K562 (cell line): ENCODE measurements around the gene HNRNPM. TPM values are rescaled to one million over a fixed set of nuclear protein-coding genes. Genes with fewer than 3 reads are reported as not detected.
A peak's percentile ranks its signal among the peaks of the same experiment; 100 is the strongest.

Experiments used
- ATF3 ChIP-seq, 2 experiments: fragments of 450-650 bp in 1 of 2; sonication (generic) in 1 of 2; formaldehyde crosslinking in 1 of 2; IDR thresholded peaks in 1 of 2; conservative IDR thresholded peaks in 1 of 2; 2 replicates each; pipeline versions ENCODE4 v1.6.1 to v1.8.1; 2016 to 2023; ENCODE audit warnings: mild to moderate bottlenecking in 2 of 2, moderate library complexity in 2 of 2, inconsistent platforms in 1 of 2, missing genetic modification reagents in 1 of 2
- CBX1 ChIP-seq: sonication (generic); IDR thresholded peaks from 2 replicates; pipeline ENCODE4 v1.6.1; 2016; ENCODE audit warnings: antibody characterized with exemption, low read depth, mild to moderate bottlenecking
- DIDO1 ChIP-seq: fragments of 450-650 bp; IDR thresholded peaks from 2 replicates; pipeline ENCODE4 v1.6.1; 2016; ENCODE audit warnings: low read depth, missing biosample characterization, missing genetic modification characterization
- FOXJ3 ChIP-seq: sonication (generic); formaldehyde crosslinking; IDR thresholded peaks from 2 replicates; pipeline ENCODE4 v1.4.0; 2020; ENCODE audit warnings: mild to moderate bottlenecking, missing genetic modification reagents
- HDAC1 ChIP-seq, 2 experiments: fragments of 450-650 bp; IDR thresholded peaks; 2 replicates each; pipeline ENCODE4 v1.6.1; 2016 to 2017; ENCODE audit warnings: inconsistent platforms in 1 of 2, mild to moderate bottlenecking in 1 of 2, moderate library complexity in 1 of 2
- KAT7 ChIP-seq: sonication (generic); formaldehyde crosslinking; IDR thresholded peaks from 2 replicates; pipeline ENCODE4 v1.8.0; 2022; ENCODE audit warnings: missing genetic modification reagents, mild to moderate bottlenecking, borderline replicate concordance
- MTA2 ChIP-seq: fragments of 450-650 bp; IDR thresholded peaks from 2 replicates; pipeline ENCODE4 v1.6.1; 2016; ENCODE audit warnings: low read depth
- PCBP1 ChIP-seq: fragments of 200-400 bp; formaldehyde crosslinking; IDR thresholded peaks from 2 replicates; pipeline ENCODE4 v1.6.1; 2018; ENCODE audit warnings: mild to moderate bottlenecking, low read depth, low read length; ENCODE audit not compliant: poor library complexity, severe bottlenecking
- RBBP5 ChIP-seq: fragments of 200-600 bp; sonication (generic); IDR thresholded peaks from 2 replicates; pipeline ENCODE4 v1.6.1; 2012; ENCODE audit warnings: borderline replicate concordance, mild to moderate bottlenecking, low read length, control low read depth, inconsistent platforms; ENCODE audit not compliant: insufficient read depth, poor library complexity, severe bottlenecking
- SMARCC2 ChIP-seq: fragments of 450-650 bp; IDR thresholded peaks from 2 replicates; pipeline ENCODE4 v1.6.1; 2017; ENCODE audit warnings: antibody characterized with exemption, moderate library complexity, mild to moderate bottlenecking, low read depth
- SNRNP70 ChIP-seq: fragments of 200-400 bp; formaldehyde crosslinking; optimal IDR thresholded peaks from 2 replicates; pipeline ENCODE3; 2017; ENCODE audit warnings: low read depth, low read length
- SP2 ChIP-seq: IDR thresholded peaks from 2 replicates; pipeline ENCODE4 v1.6.1; 2011; ENCODE audit warnings: mild to moderate bottlenecking, low read depth, low read length, moderate library complexity; ENCODE audit not compliant: poor library complexity, severe bottlenecking; ENCODE audit errors: extremely low read depth
- ZFP36 ChIP-seq: fragments of 150-350 bp; IDR thresholded peaks from 2 replicates; pipeline ENCODE4 v1.6.1; 2018; ENCODE audit warnings: low read length, low read depth; ENCODE audit not compliant: partially characterized antibody
- ZMIZ1 ChIP-seq, 2 experiments: fragments of 150-350 bp in 1 of 2; IDR thresholded peaks; 2 replicates each; pipeline ENCODE4 v1.6.1; 2012 to 2016; ENCODE audit warnings: low read depth in 2 of 2, low read length in 2 of 2, mild to moderate bottlenecking in 1 of 2, moderate library complexity in 1 of 2
- ZNF146 ChIP-seq: IDR thresholded peaks from one replicate; pipeline ENCODE4 v1.6.1; 2018; ENCODE audit warnings: missing compliant biosample characterization; ENCODE audit not compliant: unreplicated experiment
- ZNF277 ChIP-seq: fragments of 250-450 bp; sonication (Bioruptor Pico); IDR thresholded peaks from 2 replicates; pipeline ENCODE4 v1.8.0; 2022; ENCODE audit warnings: inconsistent platforms, mild to moderate bottlenecking, moderate library complexity, borderline replicate concordance
- ZNF740 ChIP-seq, 3 experiments: fragments of 200-800 bp in 1 of 3; sonication (Bioruptor generic) in 1 of 3; sonication (generic) in 1 of 3; formaldehyde crosslinking in 1 of 3; IDR thresholded peaks; 2 replicates each; pipeline versions ENCODE4 v1.6.1 to v1.8.0; 2016 to 2022; ENCODE audit warnings: mild to moderate bottlenecking in 2 of 3, missing compliant biosample characterization in 2 of 3, missing genetic modification characterization in 2 of 3, missing genetic modification reagents in 1 of 3
- polyA plus RNA-seq, 8 experiments: library from polyadenylated mRNA; depleted of rRNA in 4 of 8; stranded (reverse) in 5 of 8; unstranded in 3 of 8; fragments of >200 nt; fragmentation: Nextera tagmentation in 2 of 8; fragmentation: Illumina TruSeq in 1 of 8; extraction: Ambion mirVana in 2 of 8; extraction: Trizol in 1 of 8; gene quantifications; 2 replicates each; pipeline versions ENCODE4 v1.2.1 to v1.2.3, GENCODE V29; 2011 to 2014; ENCODE audit warnings: inconsistent platforms in 1 of 8, missing spikeins in 1 of 8
- total RNA-seq, 7 experiments: library from RNA; depleted of rRNA in 6 of 7; stranded (reverse); fragments of >200 nt in 6 of 7; fragmentation: Illumina TruSeq in 2 of 7; extraction: Trizol in 2 of 7; gene quantifications; 2 replicates each; pipeline versions ENCODE4 v1.2.1 to v1.2.3, GENCODE V29; 2011 to 2021; ENCODE audit warnings: low replicate concordance in 1 of 7

HNRNPM gene
- total and polyA plus RNA-seq, 9 of the 15 experiments (the other 6 are each of a cell fraction or from before 2014, with no cell fraction given) = 11.1 to 340 (median 195) TPM

GRCh38 chr19:8445488-8446001 is 770 bp downstream of the HNRNPM start (continued):
- TF ChIP-seq ZNF740 (CRISPR knock-in tag; IDR thresholded peaks at IDR 0.05) (no peak), ZNF740 (tag; IDR thresholded peaks at IDR 0.05) (peak in 1 of 2 experiments; percentile 54; a peak in 1 of 4 replicates), MTA2 (no peak), FOXJ3 (no peak), ZNF277 (no peak), ATF3 (IDR thresholded peaks at IDR 0.05) (no peak), ATF3 (CRISPR knock-in tag; conservative IDR thresholded peaks at IDR 0.05) (no peak), HDAC1 (IDR thresholded peaks at IDR 0.05) (peak in 1 of 2 experiments; percentile 42; a peak in 1 of 4 replicates), KAT7 (CRISPR knock-in tag) (peak; percentile 80; the same call in 1 of the 2 replicates), DIDO1 (tag) (no peak), ZMIZ1 (IDR thresholded peaks at IDR 0.05; ENCODE audit: low read depth in 2 of 2, low read length in 2 of 2) (peak in 1 of 2 experiments; percentile 28; a peak in 1 of 4 replicates), ZNF146 (CRISPR knock-in tag) (no peak), SMARCC2 (no peak), SP2 (no peak), ZFP36 (no peak), CBX1 (no peak), SNRNP70 (no peak), PCBP1 (no peak), RBBP5 (peak; percentile 33)
